GM21447 (cell line): ENCODE results near the gene FHOD3.

Experiments
- ATAC-seq: cut with Tn5 transposase; IDR thresholded peaks from one replicate; pipeline ENCODE4 v1.9.1; 2021; ENCODE audit not compliant: unreplicated experiment

The FHOD3 gene

GRCh38 chr18:36403896-36404820 lies 106.6 kb downstream of the FHOD3 start:
- no peak for ATAC-seq

- no peak for ATAC-seq
Observed at GRCh38 chr18:36405611-36406010, 108.1 kb downstream of the FHOD3 start.

GRCh38 chr18:36406805-36407204 lies 109.3 kb downstream of the FHOD3 start:
- ATAC-seq = no peak

GRCh38 chr18:36408606-36409005 lies 111.1 kb downstream of the FHOD3 start:
- no peak for ATAC-seq

DNA sequence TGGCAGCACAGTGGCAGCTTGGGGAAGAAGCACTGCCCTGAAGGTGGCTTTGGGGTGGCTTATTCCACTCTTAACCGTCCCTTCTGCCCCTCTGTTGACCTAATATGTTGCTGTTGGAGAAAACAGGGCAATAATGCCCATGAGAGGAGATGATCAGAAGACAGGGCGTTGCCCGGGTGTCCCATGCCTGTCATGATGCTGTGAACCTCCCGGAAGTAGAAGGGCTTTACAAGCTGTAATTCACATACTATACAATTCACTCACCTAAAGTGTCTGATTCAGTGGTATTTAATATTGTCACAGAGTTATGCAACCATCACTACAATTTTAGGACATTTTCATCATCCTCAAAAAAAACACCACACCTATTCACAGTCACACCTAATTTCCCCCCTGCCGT lies 112.3 kb downstream of the FHOD3 start:
- ATAC-seq = no peak

DNA sequence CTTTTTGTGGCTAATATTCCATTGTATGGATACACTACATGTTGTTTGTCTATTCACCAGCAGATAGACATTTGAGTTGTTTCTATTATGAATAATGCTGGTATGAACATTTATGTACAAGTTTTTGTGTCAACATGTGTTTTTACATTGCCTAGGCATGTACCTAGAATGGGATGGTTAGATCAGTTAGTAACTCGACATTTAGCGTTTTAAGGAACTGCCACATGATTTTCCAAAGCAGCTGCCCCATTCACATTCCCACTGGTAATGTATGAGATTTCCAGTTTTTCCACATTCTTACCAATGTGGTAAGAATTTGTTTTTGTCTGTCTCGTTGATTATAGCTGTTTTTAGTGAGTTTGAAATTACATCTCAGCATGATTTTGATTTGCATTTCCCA lies 112.8 kb downstream of the FHOD3 start:
- ATAC-seq = no peak

- no peak for ATAC-seq
Observed at GRCh38 chr18:36411745-36412168, 114.2 kb downstream of the FHOD3 start.

GRCh38 chr18:36412778-36413177 lies 115.3 kb downstream of the FHOD3 start:
- no peak for ATAC-seq

DNA sequence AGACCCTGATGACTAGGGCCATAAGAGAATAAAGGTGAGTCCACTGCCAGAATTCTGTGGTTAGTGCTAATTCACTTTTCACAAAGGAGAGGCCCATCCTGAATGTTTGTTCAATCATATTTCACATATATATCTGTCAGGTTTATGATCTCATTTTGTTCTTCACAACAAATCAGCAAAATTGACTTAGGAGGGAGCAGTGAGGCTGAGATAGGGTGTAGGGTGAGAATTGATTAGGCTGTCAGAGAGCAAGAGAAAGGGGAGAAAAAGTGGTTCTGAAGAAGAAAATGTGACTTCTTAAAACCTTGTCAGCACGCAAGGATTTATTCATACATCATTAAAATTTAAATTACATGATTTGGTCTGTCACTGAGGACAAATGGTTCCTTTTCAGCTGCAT lies 117.7 kb downstream of the FHOD3 start:
- no peak for ATAC-seq

GRCh38 chr18:36415625-36416024 lies 118.1 kb downstream of the FHOD3 start:
- no peak for ATAC-seq

DNA sequence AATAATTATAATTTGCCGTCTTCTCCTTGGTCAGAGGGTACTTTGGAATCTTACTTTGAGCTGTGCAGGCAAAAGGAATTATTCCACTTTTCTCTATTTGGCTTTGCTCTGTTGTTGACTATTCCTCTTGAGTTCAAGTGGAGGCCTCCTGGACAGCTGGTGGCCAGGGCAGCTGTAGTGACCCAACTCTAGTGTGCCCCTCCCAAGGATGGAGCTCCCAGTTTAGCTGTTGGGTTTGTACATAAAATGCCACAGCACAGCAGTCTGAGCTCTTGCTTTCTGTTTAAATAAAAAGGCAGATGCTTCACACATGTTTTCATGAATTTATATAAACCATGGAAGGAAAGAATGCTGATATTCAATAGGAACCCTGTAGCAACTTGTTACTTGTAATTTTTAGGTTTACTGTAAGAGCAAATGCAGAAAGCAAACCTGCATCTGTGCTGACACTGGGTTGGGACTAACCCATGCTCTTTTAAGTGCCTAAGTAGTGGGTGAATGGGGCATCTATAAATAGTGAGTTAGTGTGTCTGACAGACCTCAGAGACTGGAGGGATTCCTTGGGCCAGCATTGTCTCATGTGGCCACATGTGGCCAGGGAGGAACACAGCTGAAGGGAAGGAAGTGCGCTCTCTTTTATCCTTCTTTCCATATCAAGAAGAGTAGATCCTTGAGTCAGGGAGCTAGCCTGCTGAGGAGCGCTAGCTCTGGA lies 121.8 kb downstream of the FHOD3 start:
- no peak for ATAC-seq

DNA sequence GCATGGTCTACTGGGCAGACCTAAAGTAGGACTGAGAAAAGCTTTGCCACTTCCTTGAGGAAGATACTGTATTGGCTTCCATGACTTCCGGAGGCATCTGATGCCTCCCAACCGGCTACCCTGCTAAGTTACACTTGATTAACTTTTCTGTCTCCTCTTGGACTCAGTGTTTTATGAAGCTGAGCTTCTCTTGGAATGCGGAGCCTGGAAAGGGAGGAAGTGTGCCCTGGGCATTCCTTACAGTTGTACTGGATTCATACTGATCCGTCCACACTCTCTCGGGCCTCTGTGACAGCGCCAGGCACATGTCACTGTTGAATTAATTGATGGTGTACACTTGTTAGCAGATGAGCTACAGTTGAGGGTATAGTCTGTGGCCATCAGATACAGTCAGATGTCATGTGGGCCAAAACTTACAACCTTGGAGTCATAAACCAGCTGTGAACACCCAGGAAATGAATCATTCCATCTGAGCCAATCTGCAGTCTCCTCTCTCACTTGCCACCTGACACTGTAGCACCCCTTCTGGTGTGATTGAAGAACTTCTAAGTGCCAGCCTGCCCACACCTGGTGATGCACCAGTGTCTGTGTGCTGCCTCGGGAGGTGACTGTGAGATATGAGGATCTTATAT lies 122.5 kb downstream of the FHOD3 start:
- peak; percentile 70 for ATAC-seq

GRCh38 chr18:36420826-36421225 lies 123.3 kb downstream of the FHOD3 start:
- no peak for ATAC-seq

- no peak for ATAC-seq
Observed at GRCh38 chr18:36424741-36425142, 127.2 kb downstream of the FHOD3 start.

GRCh38 chr18:36427369-36427768 lies 129.9 kb downstream of the FHOD3 start:
- ATAC-seq = no peak

DNA sequence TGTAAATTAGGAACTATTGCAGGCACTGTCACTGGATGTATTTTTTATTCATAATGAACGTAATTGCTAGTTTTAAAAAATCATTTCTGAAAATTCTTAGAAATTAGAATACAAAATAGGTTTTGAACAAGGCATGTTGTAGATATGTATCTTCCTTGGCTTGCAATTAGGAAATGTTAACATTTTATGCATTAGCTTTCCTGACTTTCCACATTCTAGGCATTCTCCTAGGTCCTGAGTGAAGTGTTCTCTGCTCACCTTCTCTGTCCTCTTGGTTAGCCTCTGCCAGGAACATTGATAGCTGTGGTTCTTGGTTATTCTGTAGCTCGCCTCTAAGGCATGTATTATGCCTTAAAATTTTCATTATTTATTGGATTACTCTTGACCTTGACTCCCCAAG lies 130.3 kb downstream of the FHOD3 start:
- ATAC-seq = no peak

DNA sequence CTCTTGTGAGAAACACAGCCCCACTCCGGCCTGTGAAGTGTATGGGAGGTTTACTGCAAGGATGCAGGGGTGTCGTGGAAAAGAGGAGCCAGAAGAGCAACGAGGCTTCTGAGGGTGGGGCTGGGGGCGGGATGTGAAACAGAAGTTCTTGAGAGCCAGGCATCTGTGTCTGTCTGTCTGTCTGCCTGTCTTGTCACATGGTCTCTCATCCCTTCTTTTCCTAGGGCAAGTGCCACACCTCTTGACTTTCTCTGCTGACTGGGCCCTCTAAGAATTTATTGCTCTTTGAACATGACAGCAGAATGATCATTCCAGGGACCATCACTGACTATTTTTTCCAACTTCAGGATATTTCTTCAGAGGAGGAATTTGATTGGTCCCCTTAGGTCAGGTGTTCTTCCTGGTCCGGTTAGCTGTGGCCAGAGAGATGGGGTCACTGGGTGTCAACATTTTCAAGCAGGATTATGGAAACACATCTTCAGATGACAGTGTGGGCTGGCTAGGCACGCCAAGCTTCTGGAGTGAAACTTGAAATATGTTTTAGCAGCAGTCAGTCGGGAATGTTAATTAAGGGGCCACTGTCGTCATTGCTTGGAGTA lies 131.0 kb downstream of the FHOD3 start:
- ATAC-seq = no peak

- ATAC-seq = no peak
Observed at GRCh38 chr18:36432880-36433555, 135.5 kb downstream of the FHOD3 start.

DNA sequence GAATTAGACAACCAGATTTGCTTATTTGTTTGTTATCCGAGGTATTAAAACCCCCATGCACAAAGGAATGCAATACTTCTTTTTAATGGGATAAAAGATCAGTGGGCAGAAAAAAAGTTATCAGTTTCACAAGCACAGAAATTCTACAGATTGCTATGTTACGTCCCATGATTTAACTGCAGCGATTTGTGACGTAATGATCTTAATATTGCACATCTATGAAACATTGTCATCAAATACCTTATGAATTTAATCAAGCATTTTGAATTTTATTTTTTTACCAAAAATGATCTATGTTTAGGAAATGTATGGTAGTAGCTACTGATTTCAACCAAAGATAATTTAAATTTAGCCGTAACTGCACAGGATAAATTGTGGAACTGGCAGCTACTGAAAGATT lies 138.9 kb downstream of the FHOD3 start:
- ATAC-seq = no peak

DNA sequence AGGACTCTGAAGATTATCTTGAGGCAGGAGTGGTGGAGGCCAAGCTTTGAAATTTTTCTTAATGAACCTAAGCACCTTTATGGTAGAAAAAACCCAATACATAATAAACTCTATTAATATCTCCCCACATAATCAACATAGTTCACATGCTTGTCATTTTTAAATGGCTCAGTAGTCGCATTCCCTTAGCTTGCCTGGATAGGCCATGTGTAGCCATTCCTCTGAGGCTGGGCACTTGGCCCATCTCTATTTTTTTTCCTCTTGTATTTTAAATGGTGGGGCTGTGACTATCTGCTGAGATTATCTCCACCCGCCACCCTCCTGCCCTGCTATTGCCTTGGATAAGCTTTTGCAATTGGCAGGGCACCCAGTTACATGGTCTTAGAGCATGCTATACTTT lies 143.1 kb downstream of the FHOD3 start:
- ATAC-seq = no peak
